GM19452 (cell line): ENCODE measurements around the gene MAGEA8.
"Not testable (repeated sequence)": the region's sequence is repeated elsewhere in the genome, so short reads cannot be mapped to it uniquely, and the experiment has no call there.

ENCODE experiments used
- ATAC-seq: cut with Tn5 transposase; IDR thresholded peaks from one replicate; pipeline ENCODE4 v1.9.1; 2021; ENCODE audit not compliant: unreplicated experiment

The MAGEA8 gene

DNA sequence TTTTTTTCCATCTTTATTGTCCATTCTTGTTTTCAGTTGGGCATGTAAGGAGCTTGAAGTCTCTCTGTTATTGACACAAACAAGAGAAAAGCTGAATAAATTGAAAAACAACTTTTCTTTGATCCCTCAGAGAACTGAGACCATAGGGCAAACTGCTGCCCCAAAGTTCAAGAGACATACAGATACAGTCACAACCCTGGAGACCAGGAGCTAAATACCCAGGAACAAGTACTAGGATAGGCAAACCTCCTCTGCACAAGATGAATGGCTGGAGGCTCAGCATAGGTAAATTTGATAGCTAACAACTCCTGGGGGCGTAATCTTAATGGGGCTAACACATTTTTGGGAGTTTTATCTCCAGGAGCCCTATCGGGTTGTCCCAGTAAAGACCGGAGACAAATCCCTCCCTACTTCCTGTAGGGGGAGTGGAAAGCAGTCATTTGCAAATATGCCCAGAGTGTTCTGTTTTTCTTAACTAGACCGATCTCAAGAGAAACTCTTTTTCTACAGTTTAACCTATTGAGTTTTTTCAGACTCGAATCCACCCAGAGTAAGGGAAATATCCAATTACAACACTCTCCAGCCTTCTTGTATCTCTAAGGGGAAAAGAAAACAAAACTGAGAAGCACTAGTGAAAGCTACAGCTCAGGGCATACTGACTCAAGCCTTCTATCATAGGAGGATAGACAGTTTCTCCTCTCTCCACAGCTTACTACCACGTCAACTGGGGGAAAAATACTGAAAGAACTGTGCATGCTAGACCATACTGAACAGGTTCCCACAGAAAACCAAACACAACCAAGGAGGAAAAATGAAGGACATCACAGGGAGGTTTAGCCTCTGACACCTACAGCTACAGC is 23.1 kb downstream of the MAGEA8 start:
- no peak for ATAC-seq

DNA sequence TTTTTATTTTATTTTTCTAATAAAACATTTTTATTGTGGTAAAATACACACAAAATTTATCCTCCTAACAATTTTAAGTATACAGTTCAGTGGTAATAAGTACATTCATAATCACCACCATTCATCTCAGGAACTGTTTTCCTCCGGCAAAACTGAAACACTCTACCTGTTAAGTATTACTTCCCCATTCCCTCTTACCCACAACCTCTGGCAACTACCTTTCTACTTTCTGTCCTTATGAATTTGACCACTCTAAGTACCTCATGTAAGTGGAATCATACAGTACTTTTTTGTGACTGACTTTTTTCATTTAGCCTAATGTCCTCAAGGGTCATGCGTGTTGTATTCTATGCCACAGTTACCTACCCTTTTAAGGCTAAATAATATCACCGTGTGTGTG is 27.3 kb downstream of the MAGEA8 start:
- ATAC-seq: peak; percentile 66

DNA sequence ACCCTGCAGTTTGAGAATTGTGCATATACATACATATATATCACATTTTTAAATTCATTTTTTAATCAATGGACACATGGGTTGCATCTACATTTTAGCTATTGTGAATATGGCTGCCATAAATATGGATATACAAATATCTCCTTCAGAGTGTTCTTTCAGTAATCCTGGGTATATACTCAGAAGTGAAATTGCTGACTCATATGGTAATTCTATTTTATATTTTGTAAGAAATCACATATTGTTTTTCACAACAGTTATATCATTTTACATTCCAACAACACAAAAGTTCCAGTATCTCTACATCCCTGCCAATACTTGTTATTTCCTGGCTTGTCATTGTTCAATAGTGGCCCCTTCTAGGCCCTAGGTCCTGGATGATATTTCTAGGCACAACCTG is 27.7 kb downstream of the MAGEA8 start:
- ATAC-seq: no peak

DNA sequence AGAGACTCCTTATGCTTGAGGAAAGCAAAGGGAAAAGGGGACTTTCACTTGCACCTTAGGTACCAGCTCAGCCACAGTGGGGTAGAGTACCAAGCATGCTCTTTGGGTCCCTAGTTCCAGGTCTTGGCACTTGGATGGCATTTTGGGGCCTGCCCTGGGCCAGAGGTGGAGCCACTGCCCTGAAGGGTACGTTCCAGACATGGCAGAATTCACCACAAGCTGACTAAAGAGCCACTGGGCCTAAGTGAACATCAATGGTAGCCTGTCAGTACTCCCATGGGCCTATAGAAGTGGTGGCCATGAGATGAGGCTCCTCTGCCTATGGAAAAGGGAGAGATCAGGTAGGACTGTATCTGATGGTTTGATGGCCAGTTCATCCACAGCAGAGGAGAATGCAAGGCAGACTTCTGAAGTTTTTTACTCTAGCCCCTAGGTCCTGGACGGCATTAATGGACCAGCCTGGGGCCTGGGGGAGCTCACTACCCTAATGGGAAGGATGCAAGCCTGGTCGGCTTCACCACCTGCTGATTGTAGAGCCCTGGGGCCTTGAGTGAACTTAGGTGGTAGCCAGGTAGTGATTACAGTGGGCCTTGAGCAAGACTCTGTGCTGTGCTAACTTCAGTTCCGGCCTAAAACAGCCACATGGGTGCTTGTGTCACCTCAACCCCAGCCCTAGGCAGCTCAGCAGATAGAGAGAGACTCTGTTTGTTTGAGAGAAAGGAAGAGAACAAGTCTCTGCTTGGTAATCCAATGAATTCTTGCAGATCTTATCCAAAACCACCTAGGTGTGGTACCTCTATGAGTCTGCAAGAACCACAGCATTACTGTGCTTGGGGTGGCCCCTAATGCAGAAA is 28.6 kb downstream of the MAGEA8 start:
- no peak for ATAC-seq

DNA sequence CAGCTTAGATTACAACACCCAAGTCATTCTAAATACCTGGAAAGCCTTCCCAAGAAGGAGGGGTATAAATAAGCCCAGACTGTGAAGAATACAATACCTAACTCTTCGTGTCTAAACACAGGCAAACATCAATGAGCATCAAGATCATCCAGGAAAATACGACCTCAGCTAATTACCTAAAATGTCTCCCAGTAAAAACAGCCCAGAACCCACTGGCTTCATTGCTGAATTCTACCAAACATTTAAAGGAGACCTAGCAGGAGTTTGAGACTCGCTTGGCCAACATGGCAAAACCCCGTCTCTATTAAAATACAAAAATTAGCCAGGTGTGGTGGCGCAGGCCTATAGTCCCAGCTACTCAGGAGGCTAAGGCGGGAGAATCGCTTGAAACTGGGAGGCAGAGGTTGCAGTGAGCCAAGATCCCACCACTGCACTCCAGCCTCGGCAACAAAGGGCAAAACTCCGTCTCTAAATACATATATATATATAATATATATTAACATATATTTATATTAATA is 29.3 kb downstream of the MAGEA8 start:
- no peak for ATAC-seq

DNA sequence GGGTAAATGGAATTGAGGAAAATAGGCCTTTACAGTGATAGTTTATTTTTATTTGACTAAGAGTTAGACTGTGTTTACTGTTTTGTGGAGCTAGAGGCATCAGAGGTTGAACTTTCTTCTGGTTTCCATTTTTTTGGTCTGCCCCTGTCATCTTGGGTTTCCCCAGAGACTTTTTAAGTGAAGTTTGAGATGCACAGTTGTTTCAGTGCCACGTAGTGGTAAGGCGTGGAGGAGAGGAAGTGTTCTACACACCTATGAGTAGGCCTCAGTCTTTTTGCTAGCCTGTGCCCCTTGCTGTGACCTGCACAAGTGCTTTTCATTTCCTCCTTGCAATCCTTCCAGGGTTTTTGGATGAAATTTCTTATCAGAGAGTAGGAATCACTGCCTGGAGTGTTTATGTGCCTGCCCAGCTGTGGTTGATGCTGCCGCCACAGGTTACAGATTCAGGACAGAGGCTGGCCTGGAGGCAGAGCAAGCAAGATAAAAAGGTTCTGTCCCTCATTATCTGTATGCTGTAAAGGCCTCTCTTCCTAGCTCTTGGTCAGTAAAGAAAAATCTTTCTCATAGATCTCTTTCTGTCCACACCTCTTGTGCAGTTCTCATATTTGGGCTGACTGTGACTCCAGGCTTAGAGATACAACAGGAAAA is 35.9 kb downstream of the MAGEA8 start:
- ATAC-seq: no peak

DNA sequence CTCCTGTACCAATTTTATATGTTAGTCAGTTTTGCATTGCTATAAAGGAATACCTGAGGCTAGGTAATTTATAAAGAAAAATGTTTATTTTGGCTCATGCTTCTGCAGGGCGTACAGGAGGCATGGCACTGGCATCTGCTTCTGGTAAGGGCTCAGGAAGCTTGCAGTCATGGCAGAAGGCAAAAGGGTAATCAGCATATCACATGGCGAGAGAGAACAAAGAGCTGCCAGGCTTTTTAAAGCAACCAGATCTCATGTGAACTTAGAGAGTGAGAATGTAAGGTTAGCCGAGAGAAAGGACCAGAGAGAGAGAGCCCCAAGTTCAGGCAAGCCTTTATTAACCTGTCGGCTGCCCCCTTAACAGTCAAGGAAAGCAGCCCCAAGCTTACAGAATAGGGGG is 42.9 kb downstream of the MAGEA8 start:
- ATAC-seq: not testable (repeated sequence)

DNA sequence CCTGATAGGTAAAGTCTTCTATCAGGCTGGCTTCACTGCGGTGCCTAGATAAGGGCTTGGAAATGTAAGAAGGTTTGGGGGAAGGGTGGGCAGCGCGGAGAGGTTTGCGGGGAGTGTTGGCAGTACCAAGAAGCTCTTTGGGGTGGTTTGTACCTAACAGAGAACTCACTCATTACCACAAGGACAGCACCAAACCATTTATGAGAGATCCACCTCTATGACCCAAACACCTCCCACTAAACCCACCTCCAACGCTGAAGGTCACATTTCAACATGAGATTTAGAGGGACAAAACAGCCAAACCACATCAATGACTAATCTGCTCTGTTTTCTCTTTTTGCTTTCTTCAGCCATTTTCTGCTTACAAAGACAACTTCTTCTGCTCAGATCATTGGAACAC is 43.5 kb downstream of the MAGEA8 start:
- not testable (repeated sequence) for ATAC-seq

DNA sequence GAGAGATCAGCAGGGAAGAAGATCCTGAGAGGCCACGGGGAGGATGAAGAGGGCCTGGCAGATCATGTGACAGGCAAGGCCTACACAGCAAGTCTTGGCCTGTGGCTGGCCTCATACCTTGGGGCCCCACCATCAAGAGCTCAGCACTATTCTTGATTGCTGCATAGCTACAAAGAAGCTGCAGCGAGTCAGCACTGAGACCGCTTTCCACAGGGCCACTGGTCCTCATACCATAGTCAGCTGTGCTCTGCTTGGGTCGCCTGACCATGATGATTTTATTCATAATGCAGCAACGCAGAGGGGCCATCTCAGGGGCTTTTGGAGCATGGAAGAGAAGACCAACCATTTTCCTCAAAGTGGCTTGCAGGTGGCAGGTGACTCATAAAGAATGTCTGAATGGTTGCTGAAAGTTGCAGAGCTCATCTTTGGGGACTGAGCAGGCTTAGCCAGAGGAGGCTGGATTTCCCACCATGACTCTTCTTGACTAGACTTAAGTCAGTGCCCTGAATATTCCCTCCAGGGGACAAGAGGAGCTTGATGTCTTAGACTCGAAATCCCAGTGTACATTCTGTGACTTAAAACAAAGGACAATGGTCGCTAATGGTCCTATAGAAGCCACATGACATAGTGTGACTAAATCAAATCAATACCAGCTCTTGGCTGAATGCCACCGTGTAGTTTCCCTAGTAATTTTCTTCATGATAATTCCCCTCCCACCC is 46.4 kb downstream of the MAGEA8 start:
- peak; percentile 54 for ATAC-seq

DNA sequence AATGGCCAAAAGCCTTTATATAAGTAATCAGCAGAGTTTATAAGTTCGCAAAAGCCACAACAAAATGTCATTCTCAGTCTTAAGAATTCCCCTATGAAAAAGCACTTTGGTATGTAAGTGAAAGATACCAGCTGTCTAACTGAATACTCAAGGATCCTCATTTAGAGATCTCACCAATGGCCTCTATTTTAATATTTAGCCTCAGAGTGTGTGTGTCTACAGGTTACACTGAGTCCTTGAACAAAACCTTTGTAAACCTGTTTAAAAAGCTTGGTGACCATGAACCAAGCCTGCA is 46.9 kb downstream of the MAGEA8 start:
- ATAC-seq: peak; percentile 29

DNA sequence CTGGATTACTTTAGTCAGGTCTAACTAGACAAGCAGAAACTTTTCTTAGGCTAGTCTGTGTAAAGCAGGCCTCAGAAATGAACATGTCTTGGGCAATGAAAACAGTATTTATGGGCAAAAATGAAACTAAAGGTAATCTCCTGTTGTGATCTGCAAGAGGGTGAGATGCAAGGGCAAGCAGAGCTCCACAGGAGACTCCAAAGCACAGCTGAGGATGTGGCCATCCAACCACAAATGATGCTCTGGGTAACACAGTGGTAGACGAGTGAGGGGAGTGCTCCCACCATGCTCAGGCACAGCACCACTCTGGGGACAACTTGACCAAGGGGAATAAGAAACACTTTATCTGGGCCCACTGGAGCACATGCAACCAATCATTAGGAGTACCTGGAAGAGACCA is 47.7 kb downstream of the MAGEA8 start:
- ATAC-seq: not testable (repeated sequence)

DNA sequence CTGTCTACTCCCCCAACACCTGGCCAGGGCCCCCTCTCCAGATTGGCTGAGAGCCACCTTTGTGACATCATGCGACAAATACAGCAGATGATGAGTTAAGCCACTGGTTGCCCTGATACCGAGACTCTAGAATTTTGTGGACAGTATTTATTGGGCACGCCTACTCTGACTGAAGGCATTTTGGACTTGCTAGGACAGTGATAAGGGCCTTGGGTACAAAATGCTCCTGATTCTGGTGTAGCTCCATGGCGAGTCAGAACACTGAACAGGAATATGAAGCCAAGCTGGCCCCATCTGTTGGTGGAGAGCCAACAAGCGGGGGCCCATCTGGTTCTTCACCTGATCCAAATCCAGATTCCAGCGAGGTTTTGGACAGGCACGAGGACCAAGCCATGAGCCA is 48.4 kb downstream of the MAGEA8 start, which contains the start of gene HSFX4:
Gene HSFX4 (plus strand): TSS at position 174 of the 400 bp plus-strand sequence. CDS start 72 bp downstream, at position 246.
- ATAC-seq: not testable (repeated sequence)

DNA sequence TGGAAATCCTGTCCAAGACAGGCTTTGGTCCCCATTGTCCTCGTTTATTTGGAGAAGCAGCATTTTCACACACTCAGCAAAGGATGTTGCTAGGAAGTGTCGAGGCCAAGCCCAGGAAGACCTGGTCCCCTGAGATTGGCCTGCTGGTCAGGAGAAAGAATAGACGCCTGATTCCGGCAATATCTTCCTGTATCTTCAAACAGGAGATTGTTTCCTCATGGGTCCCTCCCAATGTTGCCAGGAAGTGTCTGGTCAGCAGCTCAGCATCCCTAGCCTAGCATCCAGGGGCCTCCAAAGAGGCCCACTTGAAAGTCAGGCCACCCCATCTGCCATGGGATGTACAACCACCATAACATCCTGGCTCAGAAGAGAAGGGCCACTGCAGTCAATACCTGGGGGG is 50.4 kb downstream of the MAGEA8 start:
- ATAC-seq: not testable (repeated sequence)

DNA sequence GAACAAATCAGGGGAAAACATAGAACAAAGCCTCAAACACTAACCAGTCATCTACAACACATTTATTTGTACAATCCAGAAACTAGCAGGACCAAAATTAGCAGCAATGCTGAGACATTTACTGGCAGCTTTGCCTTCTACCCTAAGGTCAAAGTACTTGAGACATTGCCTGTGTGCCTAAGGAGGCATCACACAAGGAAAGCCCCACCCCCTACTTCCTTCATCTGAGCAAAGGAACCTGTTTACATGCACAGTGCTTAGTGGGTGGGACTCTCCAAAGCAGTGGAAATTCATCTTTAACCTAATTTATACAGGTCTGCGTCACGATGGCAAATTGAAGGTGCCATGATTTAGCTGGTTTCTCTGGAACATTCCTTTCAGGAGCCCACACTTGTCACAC is 51.2 kb downstream of the MAGEA8 start:
- ATAC-seq: not testable (repeated sequence)

DNA sequence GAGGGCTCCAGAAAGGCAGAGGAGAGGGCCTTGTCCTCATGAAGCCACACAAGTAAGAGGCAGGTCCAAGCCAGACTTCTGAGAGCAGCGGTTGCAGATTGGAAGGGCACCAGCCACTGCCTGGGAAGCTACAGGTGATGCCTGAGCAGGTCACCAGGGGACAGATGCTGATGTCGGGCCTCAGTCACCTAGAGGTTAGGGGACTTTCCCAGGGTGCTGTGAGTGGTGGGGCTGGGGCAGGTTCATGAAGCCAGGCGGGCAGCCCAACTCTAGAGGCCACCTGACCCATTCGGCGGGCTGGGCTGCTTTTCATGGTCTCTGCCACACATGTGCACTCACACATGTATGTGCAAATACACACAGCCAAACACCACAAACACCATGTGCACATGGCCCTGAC is 52.0 kb downstream of the MAGEA8 start:
- ATAC-seq: not testable (repeated sequence)

DNA sequence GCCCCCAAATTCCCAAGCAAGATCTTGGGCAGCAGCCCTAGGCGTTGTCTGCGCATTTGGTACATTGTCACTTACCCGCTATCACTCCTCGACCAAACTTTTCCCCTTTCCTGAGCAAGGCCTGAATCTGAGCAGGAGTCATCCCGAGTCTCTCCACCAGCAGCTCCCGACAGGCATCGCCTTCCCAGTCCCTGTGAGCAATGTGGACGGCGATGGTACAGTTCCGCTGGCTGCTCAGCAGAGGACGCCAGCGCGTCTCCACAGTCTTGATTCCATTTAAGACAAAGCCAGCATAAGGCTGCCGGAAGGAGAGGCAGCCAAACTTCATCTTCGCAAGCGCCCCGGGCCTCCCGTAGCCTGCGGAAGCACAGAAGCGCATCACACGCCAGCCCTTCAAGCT is 52.6 kb downstream of the MAGEA8 start:
- not testable (repeated sequence) for ATAC-seq
